Tibial artery (tissue), 4 donors: ENCODE results near the gene GPBP1.

Experiments
- DNase-seq, 2 donors: peaks; one replicate each; pipeline ENCODE4 v3.0.0-alpha.2; 2019
- H3K27ac ChIP-seq, 2 donors: fragments of 200-600 bp; sonication (generic) in 1 of 2; 1 replicate in 1 of 2; 2 replicates in 1 of 2; pipeline ENCODE4 v1.5.1; 2018 to 2019; ENCODE audit warnings: mild to moderate bottlenecking in 1 of 2
- H3K27me3 ChIP-seq, 2 donors: fragments of 200-600 bp; sonication (generic) in 1 of 2; one replicate each; pipeline versions ENCODE4 v1.5.1 to v1.6.0; 2016 to 2019
- H3K36me3 ChIP-seq, 3 donors: fragments of 200-600 bp; sonication (generic) in 2 of 3; one replicate each; pipeline ENCODE4 v1.5.1; 2016 to 2019; ENCODE audit warnings: mild to moderate bottlenecking in 2 of 3
- H3K4me1 ChIP-seq, 4 donors: fragments of 200-600 bp; sonication (generic) in 2 of 4; 1 replicate in 3 of 4; 2 replicates in 1 of 4; pipeline ENCODE4 v1.5.1; 2016 to 2019
- H3K4me3 ChIP-seq, 2 donors: fragments of 200-600 bp; sonication (generic) in 1 of 2; 1 replicate in 1 of 2; 2 replicates in 1 of 2; pipeline ENCODE4 v1.5.1; 2018 to 2019; ENCODE audit warnings: mild to moderate bottlenecking in 2 of 2
- H3K9me3 ChIP-seq, 3 donors: fragments of 200-600 bp; sonication (generic) in 1 of 3; one replicate each; pipeline ENCODE4 v1.5.1; 2016 to 2019
- CTCF ChIP-seq, 2 experiments: fragments of 200-600 bp in 1 of 2; fragments of 450-650 bp in 1 of 2; IDR thresholded peaks; one replicate each; pipeline ENCODE4 v1.5.1; 2017 to 2019; ENCODE audit warnings: antibody characterized with exemption in 2 of 2, mild to moderate bottlenecking in 1 of 2, moderate library complexity in 1 of 2
- intact Hi-C: fragments of 100-400 bp; cut with DNase I; formaldehyde crosslinking; loops from one replicate; pipeline ENCODE4 v1.15.0; 2023; ENCODE audit warnings: low total_unique reads

Gene GPBP1

GRCh38 chr5:57231607-57232006 is 57.7 kb downstream of the GPBP1 start:
- H3K36me3 ChIP-seq: peaks cover 20 to 30% (median 24%) of the 10 kb centered on the region in 3 donors
- H3K27ac ChIP-seq: no peak overlapping the region
- intact Hi-C loops: no loop called here
- H3K4me3 ChIP-seq: no peak overlapping the region
- H3K4me1 ChIP-seq: peaks cover 0 to 5% (median 0%) of the 10 kb centered on the region in 4 donors
- H3K27me3 ChIP-seq: no peaks in the 10 kb centered on the region
- no peaks in the 10 kb centered on the region for H3K9me3 ChIP-seq
- no peak for DNase-seq
- no peak for TF ChIP-seq CTCF (IDR thresholded peaks at IDR 0.05)

GRCh38 chr5:57232293-57233033 is 58.6 kb downstream of the GPBP1 start:
- H3K4me1 ChIP-seq: peaks cover 0 to 5% (median 0%) of the 10 kb centered on the region in 4 donors
- no peaks in the 10 kb centered on the region for H3K9me3 ChIP-seq
- H3K4me3 ChIP-seq: no peak overlapping the region
- TF ChIP-seq CTCF (IDR thresholded peaks at IDR 0.05): no peak
- H3K27ac ChIP-seq: no peak overlapping the region
- intact Hi-C loops: no loop called here
- no peak for DNase-seq
- H3K36me3 ChIP-seq: peaks cover 20 to 30% (median 26%) of the 10 kb centered on the region in 3 donors
- H3K27me3 ChIP-seq: no peaks in the 10 kb centered on the region

DNA sequence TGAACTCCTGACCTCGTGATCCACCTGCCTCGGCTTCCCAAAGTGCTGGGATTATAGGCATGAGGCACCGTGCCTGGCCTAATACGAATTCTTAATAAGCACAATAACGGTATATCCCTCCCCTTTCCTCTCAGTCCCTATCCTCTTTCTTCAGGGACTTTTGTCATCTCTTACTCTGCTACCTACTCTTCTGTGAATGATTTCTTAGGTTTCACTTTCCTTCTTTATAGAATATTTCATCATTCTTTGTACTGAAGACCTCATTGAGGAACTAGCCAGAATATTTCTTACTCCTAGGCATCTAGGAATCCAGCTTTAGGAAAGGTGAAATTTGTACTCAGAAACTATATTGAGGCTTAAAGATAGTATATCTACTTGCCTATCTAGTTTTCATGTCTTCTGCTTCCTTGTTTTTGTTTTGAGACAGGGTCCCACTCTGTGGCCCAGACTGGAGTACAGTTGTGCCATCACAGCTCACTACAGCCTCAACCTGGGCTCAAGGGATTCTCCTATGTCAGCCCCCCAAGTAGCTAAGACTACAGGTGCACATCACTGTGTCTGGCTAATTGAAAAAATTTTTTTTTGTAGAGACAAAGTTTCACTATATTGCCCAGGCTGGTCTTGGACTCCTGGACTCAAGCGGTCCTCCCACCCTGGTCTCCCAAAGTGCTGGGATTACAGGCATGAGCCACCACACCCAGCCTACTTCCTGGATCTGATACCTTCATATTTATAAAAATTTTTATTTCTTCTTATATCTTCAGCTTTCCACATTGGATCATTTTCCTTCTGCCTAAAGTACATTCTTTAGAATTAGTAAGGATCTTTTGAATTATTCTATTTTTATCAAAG is 69.7 kb downstream of the GPBP1 start:
- Histone ChIP-seq H3K27ac (no peak overlapping the region), H3K4me3 (no peak overlapping the region), H3K9me3 (no peaks in the 10 kb centered on the region), H3K36me3 (peaks cover 12 to 22% (median 19%) of the 10 kb centered on the region in 3 donors), H3K4me1 (no peaks in the 10 kb centered on the region), H3K27me3 (no peaks in the 10 kb centered on the region)
- DNase-seq: no peak
- intact Hi-C loops: no loop called here
- TF ChIP-seq CTCF (IDR thresholded peaks at IDR 0.05): no peak

- intact Hi-C loops: no loop called here
- Histone ChIP-seq H3K9me3 (no peaks in the 10 kb centered on the region), H3K27ac (no peak overlapping the region), H3K36me3 (peaks cover 12 to 28% (median 24%) of the 10 kb centered on the region in 3 donors), H3K27me3 (no peaks in the 10 kb centered on the region), H3K4me1 (no peaks in the 10 kb centered on the region), H3K4me3 (no peak overlapping the region)
- TF ChIP-seq CTCF (IDR thresholded peaks at IDR 0.05): no peak
- no peak for DNase-seq
These were observed 70.5 kb downstream of the GPBP1 start for GRCh38 chr5:57244331-57244730.

DNA sequence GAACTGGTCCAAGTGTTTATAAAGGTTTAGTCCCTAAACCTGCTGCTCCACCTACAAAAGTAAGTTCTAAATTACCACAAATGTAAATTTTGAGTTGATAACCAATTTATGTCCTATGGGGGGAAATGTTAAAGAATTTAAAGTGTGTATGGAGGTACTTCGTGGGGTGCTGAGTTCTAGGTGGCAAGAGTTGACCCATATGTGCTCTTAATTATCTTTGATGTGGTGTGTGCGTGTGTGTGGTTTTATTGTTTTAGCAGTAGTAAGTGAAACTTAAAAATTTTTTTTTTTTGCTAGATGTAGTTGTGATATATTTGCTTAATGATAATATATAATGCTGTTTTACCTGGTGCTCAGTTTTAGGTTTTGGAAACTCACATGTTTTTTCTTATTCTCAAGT is 72.6 kb downstream of the GPBP1 start:
- no peak for DNase-seq
- Histone ChIP-seq H3K27ac (no peak overlapping the region), H3K27me3 (no peaks in the 10 kb centered on the region), H3K4me1 (no peaks in the 10 kb centered on the region), H3K4me3 (no peak overlapping the region), H3K36me3 (peaks cover 27 to 43% (median 43%) of the 10 kb centered on the region in 3 donors), H3K9me3 (no peaks in the 10 kb centered on the region)
- intact Hi-C loops: no loop called here
- TF ChIP-seq CTCF (IDR thresholded peaks at IDR 0.05): no peak
